ENCODE data around the gene NETO2. TPM values are rescaled to one million over a fixed set of nuclear protein-coding genes. Genes with fewer than 3 reads are reported as not detected.

The NETO2 gene, protein sequence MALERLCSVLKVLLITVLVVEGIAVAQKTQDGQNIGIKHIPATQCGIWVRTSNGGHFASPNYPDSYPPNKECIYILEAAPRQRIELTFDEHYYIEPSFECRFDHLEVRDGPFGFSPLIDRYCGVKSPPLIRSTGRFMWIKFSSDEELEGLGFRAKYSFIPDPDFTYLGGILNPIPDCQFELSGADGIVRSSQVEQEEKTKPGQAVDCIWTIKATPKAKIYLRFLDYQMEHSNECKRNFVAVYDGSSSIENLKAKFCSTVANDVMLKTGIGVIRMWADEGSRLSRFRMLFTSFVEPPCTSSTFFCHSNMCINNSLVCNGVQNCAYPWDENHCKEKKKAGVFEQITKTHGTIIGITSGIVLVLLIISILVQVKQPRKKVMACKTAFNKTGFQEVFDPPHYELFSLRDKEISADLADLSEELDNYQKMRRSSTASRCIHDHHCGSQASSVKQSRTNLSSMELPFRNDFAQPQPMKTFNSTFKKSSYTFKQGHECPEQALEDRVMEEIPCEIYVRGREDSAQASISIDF
- total RNA-seq = 10.4 and 16.6 TPM in 2 replicates

GRCh38 chr16:47143677-47144558 lies at the start of gene NETO2:
Gene NETO2 (minus strand): TSS chr16:47143945. CDS start chr16:47143612, 333 bp downstream.

Other genes starting within 250 kb of the NETO2 start
- 43.6 and 45.1 TPM in 2 replicates for gene DNAJA2, start 170.3 kb downstream of the NETO2 start, total RNA-seq